GM10266 (cell line): ENCODE results near the gene FNBP1L.

ENCODE experiments used
- DNase-seq: peaks from one replicate; pipeline ENCODE4 v3.0.0; 2012; ENCODE audit errors: extremely low spot score
- CTCF ChIP-seq: IDR thresholded peaks from 2 replicates; pipeline ENCODE4 v1.5.1; 2012; ENCODE audit warnings: mild to moderate bottlenecking, low read depth; ENCODE audit not compliant: control insufficient read depth, insufficient read depth; ENCODE audit errors: missing control alignments

Gene FNBP1L

GRCh38 chr1:93556291-93556690 lies 108.4 kb downstream of the FNBP1L start:
- DNase-seq = no peak
- TF ChIP-seq CTCF = no peak

GRCh38 chr1:93559045-93559444 lies 111.1 kb downstream of the FNBP1L start:
- no peak for DNase-seq
- no peak for TF ChIP-seq CTCF

- no peak for TF ChIP-seq CTCF
- DNase-seq = no peak
Measured at GRCh38 chr1:93559695-93560094, 111.8 kb downstream of the FNBP1L start.

- TF ChIP-seq CTCF = no peak
- DNase-seq = no peak
Measured at GRCh38 chr1:93565496-93566206, 117.7 kb downstream of the FNBP1L start.

- TF ChIP-seq CTCF = no peak
- no peak for DNase-seq
Measured at GRCh38 chr1:93566227-93566626, 118.3 kb downstream of the FNBP1L start.

- TF ChIP-seq CTCF = no peak
- DNase-seq = no peak
Measured at GRCh38 chr1:93567255-93567918, 119.5 kb downstream of the FNBP1L start.

- no peak for DNase-seq
Measured at GRCh38 chr1:93569489-93569888, 121.6 kb downstream of the FNBP1L start.

More at GRCh38 chr1:93569489-93569888, 121.6 kb downstream of the FNBP1L start:
- no peak for TF ChIP-seq CTCF
